Breast epithelium (tissue), 4 donors: Measurements from ENCODE around the gene UBE2K. TPM values are rescaled to one million over a fixed set of nuclear protein-coding genes. Genes with fewer than 3 reads are reported as not detected.
"Not testable (repeated sequence)": the region's sequence is repeated elsewhere in the genome, so short reads cannot be mapped to it uniquely, and the experiment has no call there.

ENCODE experiments used
- DNase-seq, 2 donors: peaks; one replicate each; pipeline ENCODE4 v3.0.0-alpha.2; 2019; ENCODE audit warnings: low spot score in 2 of 2
- H3K27ac ChIP-seq, 2 donors: fragments of 200-600 bp; sonication (generic) in 1 of 2; one replicate each; pipeline ENCODE4 v1.5.1; 2016 to 2019; ENCODE audit warnings: mild to moderate bottlenecking in 1 of 2
- H3K27me3 ChIP-seq, 2 donors: fragments of 200-600 bp; sonication (generic) in 1 of 2; one replicate each; pipeline versions ENCODE4 v1.5.1 to v1.6.0; 2017 to 2019; ENCODE audit warnings: control low read depth in 1 of 2, mild to moderate bottlenecking in 1 of 2
- H3K36me3 ChIP-seq: fragments of 200-600 bp; one replicate; pipeline ENCODE4 v1.5.1; 2019
- H3K4me1 ChIP-seq, 2 donors: fragments of 200-600 bp; sonication (generic); one replicate each; pipeline ENCODE4 v1.5.1; 2016 to 2019; ENCODE audit warnings: control low read depth in 1 of 2
- H3K4me3 ChIP-seq, 3 donors: fragments of 200-600 bp; sonication (generic); 1 replicate in 2 of 3; 2 replicates in 1 of 3; pipeline ENCODE4 v1.5.1; 2016 to 2019; ENCODE audit warnings: mild to moderate bottlenecking in 3 of 3, moderate library complexity in 2 of 3
- H3K9me3 ChIP-seq, 2 donors: fragments of 200-600 bp; sonication (generic) in 1 of 2; one replicate each; pipeline ENCODE4 v1.5.1; 2016 to 2019; ENCODE audit warnings: control low read depth in 1 of 2
- POLR2A ChIP-seq: fragments of 450-650 bp; IDR thresholded peaks from one replicate; pipeline ENCODE4 v1.6.1; 2016; ENCODE audit warnings: antibody characterized with exemption, mild to moderate bottlenecking, moderate library complexity
- POLR2AphosphoS5 ChIP-seq, 3 donors: sonication (generic); formaldehyde crosslinking; IDR thresholded peaks; one replicate each; pipeline ENCODE4 v1.6.1; 2017; ENCODE audit warnings: antibody characterized with exemption in 3 of 3
- intact Hi-C: fragments of 100-400 bp; cut with DNase I; formaldehyde crosslinking; loops from one replicate; pipeline ENCODE4 v1.15.1; 2023; ENCODE audit warnings: low total_unique reads
- total RNA-seq, 3 donors: library from RNA; depleted of rRNA; stranded (reverse); fragments of >200 nt; gene quantifications; one replicate each; pipeline ENCODE4 v1.1.0, GENCODE V29; 2016
- TF ChIP-seq, protein P1 (sequence below), 3 donors: fragments of 450-650 bp; IDR thresholded peaks; one replicate each; pipeline ENCODE4 v1.5.1; 2016 to 2017; ENCODE audit warnings: antibody characterized with exemption in 3 of 3, mild to moderate bottlenecking in 3 of 3, moderate library complexity in 3 of 3

Gene UBE2K
- total RNA-seq, 3 donors from 2014 or later, result 28.5 to 31.0 (median 29.9) TPM

- H3K4me3 ChIP-seq, result no peak overlapping the region
- H3K9me3 ChIP-seq, result no peaks in the 10 kb centered on the region
- no peak overlapping the region for H3K27ac ChIP-seq
- H3K36me3 ChIP-seq, result no peaks in the 10 kb centered on the region
- no peaks in the 10 kb centered on the region for H3K27me3 ChIP-seq
- no peak for DNase-seq
- intact Hi-C loops, result no loop called here
- no peaks in the 10 kb centered on the region for H3K4me1 ChIP-seq
- TF ChIP-seq, protein P1, sequence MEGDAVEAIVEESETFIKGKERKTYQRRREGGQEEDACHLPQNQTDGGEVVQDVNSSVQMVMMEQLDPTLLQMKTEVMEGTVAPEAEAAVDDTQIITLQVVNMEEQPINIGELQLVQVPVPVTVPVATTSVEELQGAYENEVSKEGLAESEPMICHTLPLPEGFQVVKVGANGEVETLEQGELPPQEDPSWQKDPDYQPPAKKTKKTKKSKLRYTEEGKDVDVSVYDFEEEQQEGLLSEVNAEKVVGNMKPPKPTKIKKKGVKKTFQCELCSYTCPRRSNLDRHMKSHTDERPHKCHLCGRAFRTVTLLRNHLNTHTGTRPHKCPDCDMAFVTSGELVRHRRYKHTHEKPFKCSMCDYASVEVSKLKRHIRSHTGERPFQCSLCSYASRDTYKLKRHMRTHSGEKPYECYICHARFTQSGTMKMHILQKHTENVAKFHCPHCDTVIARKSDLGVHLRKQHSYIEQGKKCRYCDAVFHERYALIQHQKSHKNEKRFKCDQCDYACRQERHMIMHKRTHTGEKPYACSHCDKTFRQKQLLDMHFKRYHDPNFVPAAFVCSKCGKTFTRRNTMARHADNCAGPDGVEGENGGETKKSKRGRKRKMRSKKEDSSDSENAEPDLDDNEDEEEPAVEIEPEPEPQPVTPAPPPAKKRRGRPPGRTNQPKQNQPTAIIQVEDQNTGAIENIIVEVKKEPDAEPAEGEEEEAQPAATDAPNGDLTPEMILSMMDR (IDR thresholded peaks at IDR 0.05), result no peak
- no peak for TF ChIP-seq POLR2AphosphoS5 (IDR thresholded peaks at IDR 0.05)
- no peak for TF ChIP-seq POLR2A
Measured at GRCh38 chr4:39792529-39792928, 94.6 kb downstream of the UBE2K start.

GRCh38 chr4:39792976-39793375 is 95.0 kb downstream of the UBE2K start:
- H3K27ac ChIP-seq, H3K9me3 ChIP-seq, H3K4me3 ChIP-seq, H3K4me1 ChIP-seq, H3K36me3 ChIP-seq, H3K27me3 ChIP-seq, DNase-seq, intact Hi-C loops: not testable (repeated sequence)

DNA sequence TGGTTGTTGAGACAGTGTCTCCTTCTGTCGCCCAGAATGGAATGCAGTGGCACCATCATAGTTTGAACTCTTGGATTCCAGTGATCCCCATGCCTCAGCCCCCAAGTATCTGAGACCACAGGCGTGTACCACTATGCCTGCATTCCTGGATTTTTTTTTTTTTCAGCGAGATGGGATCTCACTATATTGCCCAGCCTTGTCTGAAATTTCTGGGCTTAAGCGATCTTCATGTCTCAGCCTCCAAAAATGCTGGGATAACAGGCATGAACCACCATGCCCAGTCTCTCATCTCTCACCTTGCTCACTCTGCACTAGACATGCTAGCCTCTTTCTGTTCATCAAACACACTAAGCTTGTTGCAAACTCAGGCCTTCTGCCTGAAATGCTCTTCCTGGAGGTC is 104.1 kb downstream of the UBE2K start:
- Histone ChIP-seq H3K4me1 (no peaks in the 10 kb centered on the region), H3K27me3 (no peaks in the 10 kb centered on the region), H3K9me3 (no peaks in the 10 kb centered on the region), H3K27ac (no peak overlapping the region), H3K36me3 (no peaks in the 10 kb centered on the region), H3K4me3 (no peak overlapping the region)
- intact Hi-C loops, result no loop called here
- DNase-seq, result no peak
- TF ChIP-seq, protein P1 (IDR thresholded peaks at IDR 0.05), result no peak
- TF ChIP-seq POLR2A, result no peak
- no peak for TF ChIP-seq POLR2AphosphoS5 (IDR thresholded peaks at IDR 0.05)

GRCh38 chr4:39808231-39808749 is 110.4 kb downstream of the UBE2K start:
- Histone ChIP-seq H3K27ac (no peak overlapping the region), H3K9me3 (no peaks in the 10 kb centered on the region), H3K27me3 (no peaks in the 10 kb centered on the region), H3K4me3 (no peak overlapping the region), H3K36me3 (no peaks in the 10 kb centered on the region), H3K4me1 (no peaks in the 10 kb centered on the region)
- DNase-seq, result no peak
- intact Hi-C loops, result no loop called here
- TF ChIP-seq, protein P1 (IDR thresholded peaks at IDR 0.05), result no peak
- TF ChIP-seq POLR2A, result no peak
- no peak for TF ChIP-seq POLR2AphosphoS5 (IDR thresholded peaks at IDR 0.05)

DNA sequence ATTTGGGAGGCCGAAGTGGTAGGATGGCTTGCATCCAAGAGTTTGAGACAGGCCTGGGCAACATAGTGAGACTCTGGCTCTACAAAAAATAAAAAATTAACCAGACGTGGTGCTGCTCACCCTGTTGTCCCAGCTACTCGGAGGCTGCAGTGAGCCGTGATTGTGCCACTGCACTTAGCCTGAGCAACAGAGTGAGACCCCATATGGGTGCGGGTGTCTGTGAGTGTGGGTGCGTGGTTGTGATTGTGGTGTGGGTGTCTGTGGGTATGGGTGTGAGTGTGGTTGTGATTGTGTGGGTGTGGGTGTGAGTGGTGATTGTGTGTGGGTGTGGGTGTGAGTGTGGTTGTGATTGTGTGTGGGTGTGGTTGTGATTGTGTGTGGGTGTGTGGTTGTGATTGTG is 114.6 kb downstream of the UBE2K start:
- Histone ChIP-seq H3K36me3 (no peaks in the 10 kb centered on the region), H3K27me3 (no peaks in the 10 kb centered on the region), H3K27ac (no peak overlapping the region), H3K4me1 (no peaks in the 10 kb centered on the region), H3K9me3 (no peaks in the 10 kb centered on the region), H3K4me3 (no peak overlapping the region)
- no peak for DNase-seq
- intact Hi-C loops, result no loop called here
- TF ChIP-seq POLR2A, result no peak
- TF ChIP-seq, protein P1 (IDR thresholded peaks at IDR 0.05), result no peak
- no peak for TF ChIP-seq POLR2AphosphoS5 (IDR thresholded peaks at IDR 0.05)

DNA sequence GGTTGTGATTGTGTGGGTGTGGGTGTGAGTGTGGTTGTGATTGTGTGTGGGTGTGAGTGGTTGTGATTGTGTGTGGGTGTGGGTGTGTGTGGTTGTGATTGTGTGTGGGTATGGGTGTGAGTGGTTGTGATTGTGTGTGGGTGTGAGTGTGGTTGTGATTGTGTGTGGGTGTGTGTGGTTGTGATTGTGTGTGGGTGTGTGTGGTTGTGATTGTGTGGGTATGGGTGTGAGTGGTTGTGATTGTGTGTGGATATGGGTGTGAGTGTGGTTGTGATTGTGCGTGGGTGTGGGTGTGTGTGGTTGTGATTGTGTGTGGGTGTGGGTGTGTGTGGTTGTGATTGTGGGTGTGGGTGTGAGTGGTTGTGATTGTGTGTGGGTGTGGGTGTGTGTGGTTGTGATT is 115.1 kb downstream of the UBE2K start:
- H3K27ac ChIP-seq, intact Hi-C loops, H3K36me3 ChIP-seq, H3K4me3 ChIP-seq, H3K4me1 ChIP-seq, H3K27me3 ChIP-seq, H3K9me3 ChIP-seq, DNase-seq: not testable (repeated sequence)

DNA sequence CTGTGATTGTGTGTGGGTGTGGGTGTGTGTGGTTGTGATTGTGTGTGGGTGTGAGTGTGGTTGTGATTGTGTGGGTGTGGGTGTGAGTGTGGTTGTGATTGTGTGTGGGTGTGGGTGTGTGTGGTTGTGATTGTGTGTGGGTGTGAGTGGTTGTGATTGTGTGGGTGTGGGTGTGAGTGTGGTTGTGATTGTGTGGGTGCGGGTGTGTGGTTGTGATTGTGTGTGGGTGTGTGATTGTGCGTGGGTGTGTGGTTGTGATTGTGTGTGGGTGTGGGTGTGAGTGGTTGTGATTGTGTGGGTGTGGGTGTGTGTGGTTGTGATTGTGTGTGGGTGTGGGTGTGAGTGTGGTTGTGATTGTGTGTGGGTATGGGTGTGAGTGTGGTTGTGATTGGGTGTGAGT is 115.8 kb downstream of the UBE2K start:
- H3K9me3 ChIP-seq, H3K4me1 ChIP-seq, intact Hi-C loops, DNase-seq, H3K27ac ChIP-seq, H3K36me3 ChIP-seq, H3K27me3 ChIP-seq, H3K4me3 ChIP-seq: not testable (repeated sequence)
